Memory B cell (primary cell): Measurements from ENCODE around the gene PEA15.

Experiments
- ATAC-seq: fragments of 150-1000 bp; cut with Tn5 transposase; 2 replicates; pipeline ENCODE4 v1.10.0; 2021; ENCODE audit warnings: low read depth, mild to moderate bottlenecking, moderate library complexity
- DNase-seq, 2 donors: peaks; one replicate each; pipeline ENCODE4 v3.0.0; 2022; ENCODE audit warnings: low spot score in 2 of 2
- H3K27ac Mint-ChIP-seq: one replicate; pipeline ENCODE4 v1.8.0; 2022; ENCODE audit warnings: mild to moderate bottlenecking, moderate library complexity, mixed read lengths
- H3K27me3 Mint-ChIP-seq: one replicate; pipeline ENCODE4 v1.8.0; 2022; ENCODE audit warnings: mixed read lengths
- H3K36me3 Mint-ChIP-seq: one replicate; pipeline ENCODE4 v1.8.0; 2022; ENCODE audit warnings: mild to moderate bottlenecking, mixed read lengths
- H3K4me1 Mint-ChIP-seq: one replicate; pipeline ENCODE4 v1.8.0; 2022; ENCODE audit warnings: mixed read lengths
- H3K4me3 Mint-ChIP-seq: one replicate; pipeline ENCODE4 v1.8.0; 2022; ENCODE audit warnings: mild to moderate bottlenecking, moderate library complexity, mixed read lengths
- H3K9me3 Mint-ChIP-seq: one replicate; pipeline ENCODE4 v1.8.0; 2022; ENCODE audit warnings: mixed read lengths

The PEA15 gene

DNA sequence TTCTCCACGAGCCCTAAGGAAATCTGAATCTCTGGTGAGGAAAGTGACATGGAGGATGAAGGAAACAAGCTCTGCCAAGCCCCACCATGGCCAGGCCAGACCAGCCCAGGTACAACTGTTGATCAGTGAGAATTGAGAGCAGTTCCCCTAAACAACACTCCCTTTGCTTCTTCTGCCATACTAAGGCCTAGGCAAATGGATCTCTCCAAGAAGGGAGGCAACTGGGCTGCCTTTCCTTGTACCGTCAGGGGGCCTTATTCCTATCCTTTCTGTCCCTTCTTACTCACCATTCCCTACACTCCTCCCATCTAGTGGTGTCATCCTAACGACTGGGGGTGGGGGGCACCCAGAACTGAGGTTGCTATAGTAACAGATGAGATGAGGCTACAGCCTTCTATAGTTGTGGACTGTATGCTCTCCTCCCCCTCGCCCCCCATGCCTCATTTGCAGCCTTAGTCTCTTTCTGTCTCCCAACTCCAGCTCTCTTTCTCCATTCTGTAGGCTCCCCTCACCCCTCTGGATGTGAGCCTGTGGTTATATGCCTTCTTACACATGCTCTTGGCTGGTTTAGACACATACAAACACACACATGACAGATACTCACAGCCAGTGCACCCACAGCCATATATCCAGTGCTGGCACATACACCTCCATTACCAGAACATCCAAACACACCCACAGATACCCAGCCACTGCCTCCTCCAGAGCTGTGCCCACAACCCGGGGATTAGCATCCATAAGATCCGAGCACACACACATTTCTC, 3.6 kb downstream of the PEA15 start:
- peaks cover 26% of the 10 kb centered on the region for H3K36me3 Mint-ChIP-seq
- no peak overlapping the region for H3K4me3 Mint-ChIP-seq
- no peaks in the 10 kb centered on the region for H3K27me3 Mint-ChIP-seq
- H3K4me1 Mint-ChIP-seq = peaks cover 44% of the 10 kb centered on the region
- H3K9me3 Mint-ChIP-seq = no peaks in the 10 kb centered on the region
- DNase-seq = no peak
- ATAC-seq = no peak
- H3K27ac Mint-ChIP-seq = peak overlapping the region; percentile 90

DNA sequence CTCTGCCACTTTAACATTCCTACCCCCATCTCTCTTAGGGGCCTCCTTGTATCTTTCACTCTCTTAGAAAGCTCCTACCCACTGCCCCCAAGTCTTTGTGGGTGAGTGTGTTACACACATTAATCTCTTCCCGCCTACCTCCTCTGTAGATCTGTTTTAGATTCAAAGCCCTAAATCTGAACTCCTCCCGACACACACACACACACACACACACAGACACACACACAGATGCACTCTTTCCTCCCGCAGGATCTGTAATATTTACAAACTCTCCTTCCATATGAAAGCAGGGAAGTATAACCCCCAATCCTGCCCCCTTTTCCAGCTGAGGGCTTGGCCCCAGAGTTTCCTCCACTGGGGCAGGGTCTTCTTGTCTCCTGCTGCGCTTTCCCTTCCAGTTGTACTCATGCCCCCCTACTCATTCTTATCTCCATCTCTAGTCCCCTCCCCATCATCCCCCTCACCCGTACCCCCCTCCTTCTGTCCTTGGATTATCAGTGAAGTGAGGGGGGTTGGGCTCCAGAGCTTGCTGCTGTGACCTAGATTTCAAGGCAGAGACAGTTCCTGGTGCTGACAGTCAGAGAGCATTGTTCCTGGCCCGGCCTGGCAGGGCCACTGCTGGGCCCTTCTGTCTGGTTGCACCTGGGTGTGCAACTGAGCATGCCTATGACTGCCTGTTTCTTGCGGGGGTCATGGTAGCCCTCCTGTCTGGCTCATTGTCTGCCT, 4.3 kb downstream of the PEA15 start:
- ATAC-seq (no peak), DNase-seq (no peak)
- H3K9me3 Mint-ChIP-seq = no peaks in the 10 kb centered on the region
- no peaks in the 10 kb centered on the region for H3K27me3 Mint-ChIP-seq
- H3K4me1 Mint-ChIP-seq = peaks cover 37% of the 10 kb centered on the region
- peaks cover 31% of the 10 kb centered on the region for H3K36me3 Mint-ChIP-seq
- peak overlapping the region; percentile 90 for H3K27ac Mint-ChIP-seq
- no peak overlapping the region for H3K4me3 Mint-ChIP-seq

DNA sequence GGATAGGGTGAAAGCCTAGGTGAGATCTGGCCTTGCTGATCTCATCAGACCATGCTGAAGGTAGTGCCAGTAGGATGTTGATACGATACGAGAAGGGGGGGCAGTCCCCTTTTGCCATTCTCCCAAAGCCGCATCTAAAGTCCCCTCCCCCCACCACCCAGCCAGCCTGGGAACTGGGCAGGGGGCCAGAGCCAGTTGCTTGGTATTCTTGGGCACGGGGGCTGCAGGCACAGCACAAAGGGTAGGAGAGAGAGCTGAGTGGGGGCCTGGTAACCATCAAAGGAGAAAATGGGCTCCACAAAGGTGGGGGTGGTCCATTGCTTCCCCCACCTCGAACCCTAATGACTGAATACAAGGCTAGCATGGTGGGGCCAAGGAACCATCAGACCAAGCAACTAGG, 5.4 kb downstream of the PEA15 start:
- peaks cover 34% of the 10 kb centered on the region for H3K4me1 Mint-ChIP-seq
- H3K27me3 Mint-ChIP-seq = no peaks in the 10 kb centered on the region
- H3K4me3 Mint-ChIP-seq = no peak overlapping the region
- no peaks in the 10 kb centered on the region for H3K9me3 Mint-ChIP-seq
- no peak for DNase-seq
- no peak for ATAC-seq
- H3K27ac Mint-ChIP-seq = peak overlapping the region; percentile 90
- H3K36me3 Mint-ChIP-seq = peaks cover 35% of the 10 kb centered on the region

DNA sequence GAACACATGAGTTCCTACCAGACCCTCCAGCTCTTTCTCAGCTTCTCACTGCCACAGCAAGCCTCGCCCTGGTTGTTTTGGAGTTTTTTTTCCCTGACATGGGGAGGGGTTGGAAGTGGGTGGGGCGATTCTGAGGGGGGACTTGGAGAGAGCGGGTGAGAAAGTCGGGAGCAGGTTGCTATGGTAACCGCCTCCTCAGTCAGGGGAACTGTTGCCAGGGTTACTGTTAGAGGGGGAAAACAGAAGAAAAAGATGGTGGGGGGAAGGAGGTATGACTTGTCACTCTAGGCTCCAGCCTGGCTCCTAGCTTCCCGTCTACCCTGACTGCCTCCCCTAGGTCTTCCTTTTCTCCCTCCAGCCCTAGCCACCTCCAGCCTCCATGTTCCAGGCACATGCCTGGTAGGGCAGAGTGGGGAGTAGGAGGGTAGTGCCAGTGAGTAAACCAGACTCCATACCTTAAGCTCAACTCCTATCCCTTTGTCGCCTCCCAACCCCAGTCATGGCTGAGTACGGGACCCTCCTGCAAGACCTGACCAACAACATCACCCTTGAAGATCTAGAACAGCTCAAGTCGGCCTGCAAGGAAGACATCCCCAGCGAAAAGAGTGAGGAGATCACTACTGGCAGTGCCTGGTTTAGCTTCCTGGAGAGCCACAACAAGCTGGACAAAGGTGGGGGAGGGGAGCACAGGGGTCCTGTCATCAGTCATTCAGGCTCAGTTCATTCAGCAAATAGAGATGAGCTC, 6.0 kb downstream of the PEA15 start:
- no peak overlapping the region for H3K4me3 Mint-ChIP-seq
- DNase-seq (no peak), ATAC-seq (no peak)
- H3K9me3 Mint-ChIP-seq = no peaks in the 10 kb centered on the region
- H3K27ac Mint-ChIP-seq = peak overlapping the region; percentile 90
- H3K4me1 Mint-ChIP-seq = peaks cover 34% of the 10 kb centered on the region
- H3K27me3 Mint-ChIP-seq = no peaks in the 10 kb centered on the region
- H3K36me3 Mint-ChIP-seq = peaks cover 41% of the 10 kb centered on the region

DNA sequence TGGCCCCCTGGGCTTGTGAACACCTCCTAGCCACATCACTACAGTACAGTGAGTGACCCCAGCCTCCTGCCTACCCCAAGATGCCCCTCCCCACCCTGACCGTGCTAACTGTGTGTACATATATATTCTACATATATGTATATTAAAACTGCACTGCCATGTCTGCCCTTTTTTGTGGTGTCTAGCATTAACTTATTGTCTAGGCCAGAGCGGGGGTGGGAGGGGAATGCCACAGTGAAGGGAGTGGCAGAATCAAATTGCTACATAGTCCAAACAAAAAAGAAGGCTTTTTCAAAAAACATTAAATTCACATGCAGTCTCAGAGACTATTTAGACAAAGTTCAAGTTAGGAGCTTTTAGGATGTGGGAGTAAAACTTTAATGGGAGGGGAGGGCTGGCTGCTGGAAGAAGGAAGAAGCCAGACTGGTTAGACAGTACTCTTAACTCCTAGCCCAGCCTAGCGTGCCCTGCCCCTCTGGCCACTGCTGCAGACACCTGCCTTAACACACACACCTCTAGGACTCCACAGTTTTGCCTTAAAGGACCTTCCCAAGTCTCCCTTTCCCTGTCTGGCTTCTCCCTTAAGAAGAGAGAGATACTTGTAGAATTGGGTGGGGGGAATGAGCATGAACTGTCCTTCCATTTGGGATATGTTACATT, 9.4 kb downstream of the PEA15 start:
- Mint-ChIP-seq H3K4me3 (no peak overlapping the region), H3K27ac (peak overlapping the region; percentile 71), H3K36me3 (peaks cover 35% of the 10 kb centered on the region), H3K4me1 (peaks cover 3% of the 10 kb centered on the region), H3K9me3 (no peaks in the 10 kb centered on the region), H3K27me3 (no peaks in the 10 kb centered on the region)
- no peak for DNase-seq
- ATAC-seq = no peak

DNA sequence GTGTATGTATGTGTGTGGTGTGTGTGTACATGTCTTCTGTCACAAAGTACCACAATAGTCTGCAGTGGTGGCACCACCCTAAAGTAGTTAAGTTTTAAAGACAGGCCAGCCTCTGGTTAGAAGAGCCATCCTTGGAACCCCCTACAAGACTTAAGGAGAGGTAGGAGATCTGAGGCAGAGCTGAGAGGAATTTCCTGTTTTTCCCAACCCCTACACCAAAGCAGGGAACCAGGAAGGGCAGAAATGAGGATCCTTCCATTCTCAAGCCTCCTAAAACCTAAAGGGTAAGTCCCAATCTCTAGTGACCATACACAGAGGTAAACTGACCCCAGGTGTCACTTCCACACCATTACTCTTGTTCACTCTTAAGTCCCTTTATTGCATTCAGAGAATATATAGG, 11.1 kb downstream of the PEA15 start:
- H3K36me3 Mint-ChIP-seq = peaks cover 43% of the 10 kb centered on the region
- no peaks in the 10 kb centered on the region for H3K27me3 Mint-ChIP-seq
- DNase-seq = no peak
- ATAC-seq = no peak
- no peaks in the 10 kb centered on the region for H3K9me3 Mint-ChIP-seq
- peaks cover 2% of the 10 kb centered on the region for H3K4me1 Mint-ChIP-seq
- no peak overlapping the region for H3K4me3 Mint-ChIP-seq
- peak overlapping the region; percentile 67 for H3K27ac Mint-ChIP-seq

DNA sequence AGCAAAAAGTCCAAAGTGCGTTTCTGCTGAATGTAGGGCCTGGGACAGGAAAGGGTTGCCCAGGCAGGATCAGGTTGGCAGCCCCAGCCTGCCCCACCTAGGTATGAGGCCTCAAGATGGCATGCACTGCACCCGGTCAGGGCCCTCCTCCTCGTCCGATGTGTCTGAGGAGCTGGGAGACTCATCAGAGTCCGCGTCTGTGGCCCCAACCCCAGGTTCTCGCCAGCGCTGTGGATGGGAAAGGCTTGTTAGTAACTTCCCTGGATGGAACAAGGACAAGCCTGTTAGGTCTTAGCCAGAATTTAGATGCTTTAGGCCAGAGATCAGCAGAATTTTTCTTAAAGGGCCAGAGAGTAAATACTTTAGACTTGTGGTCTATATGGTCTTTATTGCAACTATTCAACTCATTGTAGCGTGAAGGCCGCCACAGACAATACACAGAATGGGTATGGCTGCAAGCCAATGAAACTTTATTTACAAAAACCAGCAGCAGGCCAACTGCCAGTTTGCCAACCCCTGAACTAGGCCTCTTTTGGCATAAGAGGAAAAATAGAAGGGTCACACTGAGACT, 12.4 kb downstream of the PEA15 start:
- H3K27me3 Mint-ChIP-seq = no peaks in the 10 kb centered on the region
- peaks cover 2% of the 10 kb centered on the region for H3K4me1 Mint-ChIP-seq
- no peak for DNase-seq
- peaks cover 38% of the 10 kb centered on the region for H3K36me3 Mint-ChIP-seq
- no peaks in the 10 kb centered on the region for H3K9me3 Mint-ChIP-seq
- H3K27ac Mint-ChIP-seq = peak overlapping the region; percentile 58
- no peak overlapping the region for H3K4me3 Mint-ChIP-seq
- no peak for ATAC-seq

DNA sequence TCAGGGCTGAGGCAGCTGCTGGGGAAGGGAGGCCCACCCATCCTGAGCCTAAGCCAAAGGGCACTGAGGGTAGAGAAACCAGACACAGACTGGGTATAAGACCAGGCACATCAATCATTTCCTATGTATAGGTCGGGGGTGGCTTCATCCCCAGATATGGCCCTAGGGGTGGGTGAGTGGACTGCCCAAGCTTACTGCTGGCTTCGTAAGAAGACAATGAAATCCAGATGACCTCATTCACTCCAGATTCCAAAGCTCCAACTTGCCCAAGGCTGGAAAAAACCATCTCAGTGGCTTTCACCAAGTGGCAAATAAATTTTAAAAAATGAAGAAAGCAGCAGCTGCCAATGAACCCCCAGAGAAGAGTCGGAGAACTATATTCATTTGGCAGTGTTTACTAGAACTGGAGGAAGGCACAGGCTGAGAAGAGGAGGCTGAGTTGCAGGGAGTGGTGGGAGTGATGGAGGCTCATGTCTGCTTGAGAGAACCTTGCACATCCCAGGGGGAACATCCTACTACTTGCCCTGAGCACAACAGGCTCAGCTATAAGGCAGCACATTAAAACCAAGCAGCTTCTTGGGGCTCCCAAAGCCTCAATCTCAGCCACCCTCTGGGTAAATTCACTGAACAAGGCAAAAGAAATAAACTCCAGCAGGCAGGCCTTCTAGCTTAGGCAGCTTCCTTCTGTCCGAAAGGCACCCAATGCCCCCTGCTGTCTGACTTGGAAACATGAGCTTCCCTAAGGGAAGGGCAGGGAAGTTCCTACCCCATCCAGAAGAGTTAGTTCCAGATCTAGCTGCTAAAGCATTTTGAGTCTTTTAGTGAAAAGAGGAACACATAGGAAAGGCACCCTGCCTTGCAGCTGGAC, 14.1 kb downstream of the PEA15 start:
- DNase-seq (no peak), ATAC-seq (no peak)
- H3K27ac Mint-ChIP-seq = peak overlapping the region; percentile 82
- peaks cover 2% of the 10 kb centered on the region for H3K4me1 Mint-ChIP-seq
- H3K27me3 Mint-ChIP-seq = no peaks in the 10 kb centered on the region
- H3K9me3 Mint-ChIP-seq = no peaks in the 10 kb centered on the region
- no peak overlapping the region for H3K4me3 Mint-ChIP-seq
- H3K36me3 Mint-ChIP-seq = peaks cover 34% of the 10 kb centered on the region

DNA sequence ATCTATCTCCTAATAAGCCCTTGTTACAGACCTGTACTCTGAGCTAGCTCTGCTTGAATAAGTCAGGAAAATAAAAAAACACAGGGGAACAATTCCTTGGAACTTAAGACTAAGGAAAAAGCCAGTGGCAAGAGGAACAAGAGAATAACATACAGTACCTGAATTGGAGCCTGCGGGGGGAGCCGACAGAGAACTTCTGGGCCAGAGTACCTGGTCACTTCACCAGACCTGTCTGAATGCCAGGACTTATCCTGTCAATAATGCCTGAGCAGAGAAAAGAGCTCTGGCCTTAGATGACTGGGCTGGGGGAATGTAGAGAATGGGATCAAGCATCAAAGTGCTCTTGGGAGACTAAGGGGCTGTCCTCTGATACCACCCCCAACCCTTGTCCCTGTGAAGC, 15.1 kb downstream of the PEA15 start:
- peak overlapping the region; percentile 82 for H3K27ac Mint-ChIP-seq
- no peaks in the 10 kb centered on the region for H3K9me3 Mint-ChIP-seq
- H3K36me3 Mint-ChIP-seq = peaks cover 32% of the 10 kb centered on the region
- ATAC-seq (no peak), DNase-seq (no peak)
- H3K4me1 Mint-ChIP-seq = peaks cover 2% of the 10 kb centered on the region
- no peak overlapping the region for H3K4me3 Mint-ChIP-seq
- H3K27me3 Mint-ChIP-seq = no peaks in the 10 kb centered on the region

DNA sequence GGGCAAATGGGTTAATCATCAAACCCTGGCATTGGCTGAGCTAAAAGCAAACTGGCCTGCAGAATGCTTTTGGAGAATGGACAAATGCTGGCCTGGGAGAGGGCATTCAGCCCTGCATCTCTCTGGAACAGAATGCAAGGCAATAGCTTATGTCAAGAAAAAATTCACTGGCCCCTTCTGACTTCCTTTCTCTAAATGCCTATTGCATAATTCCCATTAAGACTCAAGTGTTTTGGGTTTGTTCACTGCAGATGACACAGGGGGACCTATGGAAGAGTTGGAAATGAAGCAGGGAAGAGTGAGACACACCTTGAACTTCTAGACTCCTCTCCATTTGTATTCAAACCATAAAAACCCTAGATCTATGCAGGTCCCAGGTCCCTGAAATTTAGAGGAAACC, 15.9 kb downstream of the PEA15 start:
- no peak for ATAC-seq
- Mint-ChIP-seq H3K9me3 (no peaks in the 10 kb centered on the region), H3K4me1 (peaks cover under 1% of the 10 kb centered on the region), H3K4me3 (no peak overlapping the region), H3K36me3 (peaks cover 30% of the 10 kb centered on the region), H3K27ac (no peak overlapping the region), H3K27me3 (no peaks in the 10 kb centered on the region)
- no peak for DNase-seq

DNA sequence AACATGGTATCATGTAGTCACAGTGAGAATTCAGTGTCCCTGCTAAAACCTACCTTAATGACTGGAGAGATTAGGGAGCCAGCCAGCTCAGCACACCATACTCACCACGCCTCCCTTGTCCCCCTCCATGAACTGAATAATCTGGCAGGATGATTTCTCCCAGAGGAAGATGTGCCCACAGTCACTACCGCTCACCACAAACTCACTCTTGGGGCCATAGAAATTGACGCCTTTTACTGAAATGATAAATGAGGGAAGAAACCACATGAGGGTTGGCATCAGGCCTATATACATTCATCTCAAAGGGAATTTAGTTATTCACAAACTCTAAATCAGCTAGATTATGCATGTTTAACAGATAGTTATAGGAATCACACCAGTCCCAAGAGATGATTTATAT, 17.4 kb downstream of the PEA15 start:
- ATAC-seq (no peak), DNase-seq (no peak)

DNA sequence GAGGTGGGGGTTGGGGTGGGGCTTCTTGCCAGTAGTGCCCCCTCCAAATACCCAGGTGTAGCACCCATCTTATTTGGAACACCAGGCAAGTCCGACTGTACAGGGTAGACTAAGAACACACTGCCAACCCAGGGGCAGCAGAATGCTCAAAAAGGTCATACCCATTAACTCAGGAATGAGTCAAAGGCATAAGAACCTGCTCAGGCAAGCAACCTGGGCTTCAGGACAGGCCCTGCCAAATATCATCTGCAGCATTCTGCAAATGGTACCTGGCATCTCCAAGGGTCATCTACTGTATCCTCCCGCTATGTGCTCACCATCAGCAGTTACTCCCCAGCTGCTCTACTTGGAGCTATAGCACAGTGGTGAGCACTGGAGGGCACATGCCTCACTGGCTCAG, 19.4 kb downstream of the PEA15 start:
- no peak overlapping the region for H3K27ac Mint-ChIP-seq
- no peaks in the 10 kb centered on the region for H3K4me1 Mint-ChIP-seq
- no peaks in the 10 kb centered on the region for H3K9me3 Mint-ChIP-seq
- DNase-seq (no peak), ATAC-seq (no peak)
- no peaks in the 10 kb centered on the region for H3K27me3 Mint-ChIP-seq
- H3K4me3 Mint-ChIP-seq = no peak overlapping the region
- peaks cover 35% of the 10 kb centered on the region for H3K36me3 Mint-ChIP-seq

More for the DNA sequence above, 17.4 kb downstream of the PEA15 start:
- no peaks in the 10 kb centered on the region for H3K27me3 Mint-ChIP-seq
- no peak overlapping the region for H3K4me3 Mint-ChIP-seq
- peaks cover 26% of the 10 kb centered on the region for H3K36me3 Mint-ChIP-seq
- peak overlapping the region; percentile 66 for H3K27ac Mint-ChIP-seq
- H3K9me3 Mint-ChIP-seq = no peaks in the 10 kb centered on the region
- H3K4me1 Mint-ChIP-seq = no peaks in the 10 kb centered on the region

DNA sequence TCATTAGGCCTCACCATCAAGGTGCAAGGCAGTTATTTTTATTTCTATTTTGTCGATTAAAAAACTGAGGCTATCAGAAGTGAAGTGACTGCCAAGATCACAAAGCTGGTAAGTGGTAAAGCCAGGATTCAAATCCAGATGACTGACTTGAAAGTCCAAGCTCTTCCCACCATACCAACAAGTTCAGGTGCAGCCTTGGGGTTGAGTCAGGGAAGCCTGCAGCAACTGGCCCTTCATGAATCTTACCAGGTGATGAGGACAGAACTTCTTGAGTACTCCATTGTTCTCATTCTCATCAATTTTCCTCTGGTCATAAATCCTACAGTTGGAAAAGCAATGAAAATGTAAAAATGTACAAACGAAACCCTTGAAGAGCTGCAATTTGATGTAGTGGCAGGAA, 20.2 kb downstream of the PEA15 start:
- Mint-ChIP-seq H3K27ac (no peak overlapping the region), H3K4me1 (no peaks in the 10 kb centered on the region), H3K4me3 (no peak overlapping the region), H3K27me3 (no peaks in the 10 kb centered on the region), H3K9me3 (no peaks in the 10 kb centered on the region), H3K36me3 (peaks cover 37% of the 10 kb centered on the region)
- DNase-seq = no peak
- no peak for ATAC-seq
